GM23338 (cell line): Measurements from ENCODE around the gene NID1. TPM values are rescaled to one million over a fixed set of nuclear protein-coding genes. Genes with fewer than 3 reads are reported as not detected.

ENCODE experiments used
- ATAC-seq: fragments of 200-7000 bp; cut with Tn5 transposase; 3 replicates; pipeline ENCODE4 v1.9.1; 2020
- DNase-seq: peaks from one replicate; pipeline ENCODE4 v3.0.0-alpha.2; 2015; ENCODE audit warnings: low spot score
- H2AFZ ChIP-seq: fragments of 200-600 bp; sonication (generic); 2 replicates; pipeline ENCODE4 v1.8.0; 2016; ENCODE audit warnings: antibody characterized with exemption, mild to moderate bottlenecking, moderate library complexity
- H3F3A ChIP-seq: fragments of 200-600 bp; sonication (generic); replicated peaks from 2 replicates; pipeline ENCODE4 v1.8.0; 2017; ENCODE audit warnings: antibody characterized with exemption, mixed run types, low read depth
- H3K27ac ChIP-seq: fragments of 200-600 bp; sonication (generic); 2 replicates; pipeline ENCODE4 v1.6.1; 2016; ENCODE audit warnings: low read depth
- H3K27me3 ChIP-seq: fragments of 200-600 bp; sonication (generic); 2 replicates; pipeline ENCODE4 v1.8.0; 2016; ENCODE audit warnings: mild to moderate bottlenecking, mixed run types, moderate library complexity; ENCODE audit not compliant: insufficient read depth
- H3K36me3 ChIP-seq: fragments of 200-600 bp; sonication (generic); 2 replicates; pipeline ENCODE4 v1.8.0; 2016; ENCODE audit warnings: mild to moderate bottlenecking; ENCODE audit not compliant: insufficient read depth
- H3K4me1 ChIP-seq: fragments of 200-600 bp; sonication (generic); 2 replicates; pipeline ENCODE4 v1.8.0; 2016; ENCODE audit warnings: mild to moderate bottlenecking, moderate library complexity; ENCODE audit not compliant: insufficient read depth
- H3K4me2 ChIP-seq: fragments of 200-600 bp; sonication (generic); 2 replicates; pipeline ENCODE4 v1.7.1; 2017; ENCODE audit warnings: mixed run types
- H3K4me3 ChIP-seq: fragments of 200-600 bp; sonication (generic); 2 replicates; pipeline ENCODE4 v1.6.1; 2016; ENCODE audit warnings: mixed run types
- H3K79me2 ChIP-seq: fragments of 200-600 bp; sonication (generic); replicated peaks from 2 replicates; pipeline ENCODE4 v1.8.0; 2017; ENCODE audit warnings: mild to moderate bottlenecking; ENCODE audit not compliant: insufficient read depth
- H3K9me2 ChIP-seq: fragments of 200-600 bp; sonication (generic); 2 replicates; pipeline ENCODE4 v1.8.0; 2017; ENCODE audit not compliant: insufficient read depth
- H4K20me1 ChIP-seq: fragments of 200-600 bp; sonication (generic); replicated peaks from 2 replicates; pipeline ENCODE4 v1.8.0; 2017; ENCODE audit warnings: mild to moderate bottlenecking; ENCODE audit not compliant: insufficient read depth
- H3K27ac Mint-ChIP-seq: 2 replicates; pipeline ENCODE4 v1.8.0; 2020; ENCODE audit warnings: inconsistent platforms, mild to moderate bottlenecking, moderate library complexity, mixed read lengths
- H3K27me3 Mint-ChIP-seq: 3 replicates; pipeline ENCODE4 v1.8.0; 2022; ENCODE audit warnings: low read depth, mild to moderate bottlenecking, moderate library complexity, mixed read lengths, inconsistent platforms; ENCODE audit not compliant: insufficient read depth, poor library complexity
- H3K36me3 Mint-ChIP-seq: 3 replicates; pipeline ENCODE4 v1.8.0; 2021; ENCODE audit warnings: low read depth, mild to moderate bottlenecking, inconsistent platforms, moderate library complexity, mixed read lengths
- H3K4me1 Mint-ChIP-seq: 3 replicates; pipeline ENCODE4 v1.8.0; 2020; ENCODE audit warnings: mild to moderate bottlenecking, inconsistent platforms, mixed read lengths
- H3K4me3 Mint-ChIP-seq: 3 replicates; pipeline ENCODE4 v1.8.0; 2021; ENCODE audit warnings: moderate library complexity, mild to moderate bottlenecking, inconsistent platforms, mixed read lengths
- H3K9me3 Mint-ChIP-seq: 3 replicates; pipeline ENCODE4 v1.8.0; 2020; ENCODE audit warnings: moderate library complexity, mild to moderate bottlenecking, inconsistent platforms, mixed read lengths
- CREB1 ChIP-seq: fragments of 250-450 bp; sonication (Bioruptor Pico); IDR thresholded peaks from 2 replicates; pipeline ENCODE4 v1.5.0; 2020; ENCODE audit warnings: low read depth, mild to moderate bottlenecking, moderate library complexity
- EZH2 ChIP-seq: fragments of 200-600 bp; sonication (generic); IDR thresholded peaks from one replicate; pipeline ENCODE4 v1.8.0; 2017; ENCODE audit warnings: antibody characterized with exemption, mild to moderate bottlenecking, low read depth; ENCODE audit not compliant: unreplicated experiment
- EZH2phosphoT487 ChIP-seq: fragments of 200-600 bp; sonication (generic); IDR thresholded peaks from one replicate; pipeline ENCODE4 v1.8.1; 2018; ENCODE audit warnings: antibody characterized with exemption; ENCODE audit not compliant: unreplicated experiment
- JUNB ChIP-seq: IDR thresholded peaks from one replicate; pipeline ENCODE4 v1.6.1; 2016; ENCODE audit warnings: antibody characterized with exemption; ENCODE audit not compliant: unreplicated experiment
- NANOG ChIP-seq: IDR thresholded peaks from 2 replicates; pipeline ENCODE4 v1.6.1; 2016; ENCODE audit warnings: antibody characterized with exemption, borderline replicate concordance
- POLR2AphosphoS5 ChIP-seq: IDR thresholded peaks from 2 replicates; pipeline ENCODE4 v1.6.1; 2016; ENCODE audit warnings: antibody characterized with exemption, low read depth
- STAT1 ChIP-seq: IDR thresholded peaks from one replicate; pipeline ENCODE4 v1.6.1; 2016; ENCODE audit warnings: antibody characterized with exemption; ENCODE audit not compliant: unreplicated experiment
- ZNF114 ChIP-seq: fragments of 250-450 bp; sonication (Bioruptor Pico); IDR thresholded peaks from 2 replicates; pipeline ENCODE4 v1.5.0; 2020; ENCODE audit warnings: mild to moderate bottlenecking, moderate library complexity
- ZNF331 ChIP-seq: fragments of 250-450 bp; sonication (Bioruptor Pico); IDR thresholded peaks from 2 replicates; pipeline ENCODE4 v1.5.0; 2020; ENCODE audit warnings: low read depth, mild to moderate bottlenecking, moderate library complexity
- polyA plus RNA-seq: library from polyadenylated mRNA; unstranded; fragments of >200 nt; fragmentation: Nextera tagmentation; extraction: Ambion mirVana; gene quantifications from 2 replicates; pipeline ENCODE4 v1.2.1, GENCODE V29; 2016
- total RNA-seq: library from RNA; depleted of rRNA; stranded (reverse); fragments of >200 nt; shearing (Covaris generic); gene quantifications from 2 replicates; pipeline ENCODE4 v1.2.3, GENCODE V29; 2014
- TF ChIP-seq, protein P1 (sequence below), 2 experiments: fragments of 200-600 bp in 1 of 2; sonication (generic) in 1 of 2; conservative IDR thresholded peaks; 2 replicates each; pipeline versions ENCODE4 v1.5.1 to v1.6.1; 2016 to 2017; ENCODE audit warnings: antibody characterized with exemption in 2 of 2, low read depth in 2 of 2, mild to moderate bottlenecking in 2 of 2, moderate library complexity in 1 of 2
- TF ChIP-seq, protein P2 (sequence below): IDR thresholded peaks from one replicate; pipeline ENCODE4 v1.6.1; 2018; ENCODE audit warnings: antibody characterized with exemption; ENCODE audit not compliant: unreplicated experiment
- TF ChIP-seq, protein P3 (sequence below): IDR thresholded peaks from 2 replicates; pipeline ENCODE4 v1.6.1; 2016; ENCODE audit warnings: antibody characterized with exemption
- TF ChIP-seq, protein P4 (sequence below): fragments of 250-450 bp; sonication (Bioruptor Pico); IDR thresholded peaks from 2 replicates; pipeline ENCODE4 v1.5.0; 2020; ENCODE audit warnings: mild to moderate bottlenecking, moderate library complexity

NID1 gene
- total and polyA plus RNA-seq, 2 experiments from 2014 or later = 7.1 to 32.5 TPM

DNA sequence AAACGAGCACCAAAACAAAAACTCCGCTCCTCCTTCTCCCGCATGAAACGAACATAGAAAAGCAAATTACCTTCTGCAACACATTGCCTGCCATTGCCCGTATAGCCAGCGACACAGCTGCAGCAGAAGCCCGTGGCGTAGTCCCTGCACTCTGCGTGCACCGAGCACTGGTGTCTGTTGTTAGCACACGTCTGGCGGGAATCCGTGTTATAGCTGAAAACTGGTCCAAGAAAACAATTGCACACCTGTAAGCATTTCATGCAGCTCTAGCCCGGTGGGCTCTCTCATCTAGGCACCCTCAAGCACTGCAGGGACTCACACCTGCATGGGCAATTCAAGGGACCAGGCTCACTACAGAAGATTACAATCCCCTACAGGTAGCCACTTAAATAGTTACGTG lies 26.9 kb downstream of the NID1 start:
- Histone ChIP-seq H3K4me3 (no peak overlapping the region), H2AFZ (no peak overlapping the region), H3K36me3 (no peaks in the 10 kb centered on the region), H3K79me2 (no peaks in the 10 kb centered on the region), H3K27me3 (no peaks in the 10 kb centered on the region), H3K4me2 (no peak overlapping the region), H3K9me2 (no peaks in the 10 kb centered on the region), H4K20me1 (no peaks in the 10 kb centered on the region), H3K4me1 (no peaks in the 10 kb centered on the region), H3K27ac (no peak overlapping the region), H3F3A (no peaks in the 10 kb centered on the region)
- Mint-ChIP-seq H3K4me3 (no peak overlapping the region), H3K4me1 (no peaks in the 10 kb centered on the region), H3K27ac (no peak overlapping the region), H3K9me3 (no peaks in the 10 kb centered on the region), H3K27me3 (peaks cover 2% of the 10 kb centered on the region), H3K36me3 (peaks cover 11% of the 10 kb centered on the region)
- no peak for DNase-seq
- TF ChIP-seq, protein P1, sequence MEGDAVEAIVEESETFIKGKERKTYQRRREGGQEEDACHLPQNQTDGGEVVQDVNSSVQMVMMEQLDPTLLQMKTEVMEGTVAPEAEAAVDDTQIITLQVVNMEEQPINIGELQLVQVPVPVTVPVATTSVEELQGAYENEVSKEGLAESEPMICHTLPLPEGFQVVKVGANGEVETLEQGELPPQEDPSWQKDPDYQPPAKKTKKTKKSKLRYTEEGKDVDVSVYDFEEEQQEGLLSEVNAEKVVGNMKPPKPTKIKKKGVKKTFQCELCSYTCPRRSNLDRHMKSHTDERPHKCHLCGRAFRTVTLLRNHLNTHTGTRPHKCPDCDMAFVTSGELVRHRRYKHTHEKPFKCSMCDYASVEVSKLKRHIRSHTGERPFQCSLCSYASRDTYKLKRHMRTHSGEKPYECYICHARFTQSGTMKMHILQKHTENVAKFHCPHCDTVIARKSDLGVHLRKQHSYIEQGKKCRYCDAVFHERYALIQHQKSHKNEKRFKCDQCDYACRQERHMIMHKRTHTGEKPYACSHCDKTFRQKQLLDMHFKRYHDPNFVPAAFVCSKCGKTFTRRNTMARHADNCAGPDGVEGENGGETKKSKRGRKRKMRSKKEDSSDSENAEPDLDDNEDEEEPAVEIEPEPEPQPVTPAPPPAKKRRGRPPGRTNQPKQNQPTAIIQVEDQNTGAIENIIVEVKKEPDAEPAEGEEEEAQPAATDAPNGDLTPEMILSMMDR (conservative IDR thresholded peaks at IDR 0.05; ENCODE audit: low read depth in 2 of 2) = no peak
- TF ChIP-seq EZH2phosphoT487 = no peak
- no peak for TF ChIP-seq JUNB
- no peak for TF ChIP-seq EZH2
- TF ChIP-seq, protein P2, sequence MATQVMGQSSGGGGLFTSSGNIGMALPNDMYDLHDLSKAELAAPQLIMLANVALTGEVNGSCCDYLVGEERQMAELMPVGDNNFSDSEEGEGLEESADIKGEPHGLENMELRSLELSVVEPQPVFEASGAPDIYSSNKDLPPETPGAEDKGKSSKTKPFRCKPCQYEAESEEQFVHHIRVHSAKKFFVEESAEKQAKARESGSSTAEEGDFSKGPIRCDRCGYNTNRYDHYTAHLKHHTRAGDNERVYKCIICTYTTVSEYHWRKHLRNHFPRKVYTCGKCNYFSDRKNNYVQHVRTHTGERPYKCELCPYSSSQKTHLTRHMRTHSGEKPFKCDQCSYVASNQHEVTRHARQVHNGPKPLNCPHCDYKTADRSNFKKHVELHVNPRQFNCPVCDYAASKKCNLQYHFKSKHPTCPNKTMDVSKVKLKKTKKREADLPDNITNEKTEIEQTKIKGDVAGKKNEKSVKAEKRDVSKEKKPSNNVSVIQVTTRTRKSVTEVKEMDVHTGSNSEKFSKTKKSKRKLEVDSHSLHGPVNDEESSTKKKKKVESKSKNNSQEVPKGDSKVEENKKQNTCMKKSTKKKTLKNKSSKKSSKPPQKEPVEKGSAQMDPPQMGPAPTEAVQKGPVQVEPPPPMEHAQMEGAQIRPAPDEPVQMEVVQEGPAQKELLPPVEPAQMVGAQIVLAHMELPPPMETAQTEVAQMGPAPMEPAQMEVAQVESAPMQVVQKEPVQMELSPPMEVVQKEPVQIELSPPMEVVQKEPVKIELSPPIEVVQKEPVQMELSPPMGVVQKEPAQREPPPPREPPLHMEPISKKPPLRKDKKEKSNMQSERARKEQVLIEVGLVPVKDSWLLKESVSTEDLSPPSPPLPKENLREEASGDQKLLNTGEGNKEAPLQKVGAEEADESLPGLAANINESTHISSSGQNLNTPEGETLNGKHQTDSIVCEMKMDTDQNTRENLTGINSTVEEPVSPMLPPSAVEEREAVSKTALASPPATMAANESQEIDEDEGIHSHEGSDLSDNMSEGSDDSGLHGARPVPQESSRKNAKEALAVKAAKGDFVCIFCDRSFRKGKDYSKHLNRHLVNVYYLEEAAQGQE = no peak
- TF ChIP-seq, protein P3, sequence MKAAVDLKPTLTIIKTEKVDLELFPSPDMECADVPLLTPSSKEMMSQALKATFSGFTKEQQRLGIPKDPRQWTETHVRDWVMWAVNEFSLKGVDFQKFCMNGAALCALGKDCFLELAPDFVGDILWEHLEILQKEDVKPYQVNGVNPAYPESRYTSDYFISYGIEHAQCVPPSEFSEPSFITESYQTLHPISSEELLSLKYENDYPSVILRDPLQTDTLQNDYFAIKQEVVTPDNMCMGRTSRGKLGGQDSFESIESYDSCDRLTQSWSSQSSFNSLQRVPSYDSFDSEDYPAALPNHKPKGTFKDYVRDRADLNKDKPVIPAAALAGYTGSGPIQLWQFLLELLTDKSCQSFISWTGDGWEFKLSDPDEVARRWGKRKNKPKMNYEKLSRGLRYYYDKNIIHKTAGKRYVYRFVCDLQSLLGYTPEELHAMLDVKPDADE = no peak
- no peak for TF ChIP-seq ZNF331 (CRISPR knock-in tag)
- TF ChIP-seq ZNF114 (CRISPR knock-in tag) = no peak
- no peak for TF ChIP-seq STAT1
- no peak for TF ChIP-seq NANOG
- no peak for TF ChIP-seq CREB1 (CRISPR knock-in tag)
- TF ChIP-seq, protein P4, sequence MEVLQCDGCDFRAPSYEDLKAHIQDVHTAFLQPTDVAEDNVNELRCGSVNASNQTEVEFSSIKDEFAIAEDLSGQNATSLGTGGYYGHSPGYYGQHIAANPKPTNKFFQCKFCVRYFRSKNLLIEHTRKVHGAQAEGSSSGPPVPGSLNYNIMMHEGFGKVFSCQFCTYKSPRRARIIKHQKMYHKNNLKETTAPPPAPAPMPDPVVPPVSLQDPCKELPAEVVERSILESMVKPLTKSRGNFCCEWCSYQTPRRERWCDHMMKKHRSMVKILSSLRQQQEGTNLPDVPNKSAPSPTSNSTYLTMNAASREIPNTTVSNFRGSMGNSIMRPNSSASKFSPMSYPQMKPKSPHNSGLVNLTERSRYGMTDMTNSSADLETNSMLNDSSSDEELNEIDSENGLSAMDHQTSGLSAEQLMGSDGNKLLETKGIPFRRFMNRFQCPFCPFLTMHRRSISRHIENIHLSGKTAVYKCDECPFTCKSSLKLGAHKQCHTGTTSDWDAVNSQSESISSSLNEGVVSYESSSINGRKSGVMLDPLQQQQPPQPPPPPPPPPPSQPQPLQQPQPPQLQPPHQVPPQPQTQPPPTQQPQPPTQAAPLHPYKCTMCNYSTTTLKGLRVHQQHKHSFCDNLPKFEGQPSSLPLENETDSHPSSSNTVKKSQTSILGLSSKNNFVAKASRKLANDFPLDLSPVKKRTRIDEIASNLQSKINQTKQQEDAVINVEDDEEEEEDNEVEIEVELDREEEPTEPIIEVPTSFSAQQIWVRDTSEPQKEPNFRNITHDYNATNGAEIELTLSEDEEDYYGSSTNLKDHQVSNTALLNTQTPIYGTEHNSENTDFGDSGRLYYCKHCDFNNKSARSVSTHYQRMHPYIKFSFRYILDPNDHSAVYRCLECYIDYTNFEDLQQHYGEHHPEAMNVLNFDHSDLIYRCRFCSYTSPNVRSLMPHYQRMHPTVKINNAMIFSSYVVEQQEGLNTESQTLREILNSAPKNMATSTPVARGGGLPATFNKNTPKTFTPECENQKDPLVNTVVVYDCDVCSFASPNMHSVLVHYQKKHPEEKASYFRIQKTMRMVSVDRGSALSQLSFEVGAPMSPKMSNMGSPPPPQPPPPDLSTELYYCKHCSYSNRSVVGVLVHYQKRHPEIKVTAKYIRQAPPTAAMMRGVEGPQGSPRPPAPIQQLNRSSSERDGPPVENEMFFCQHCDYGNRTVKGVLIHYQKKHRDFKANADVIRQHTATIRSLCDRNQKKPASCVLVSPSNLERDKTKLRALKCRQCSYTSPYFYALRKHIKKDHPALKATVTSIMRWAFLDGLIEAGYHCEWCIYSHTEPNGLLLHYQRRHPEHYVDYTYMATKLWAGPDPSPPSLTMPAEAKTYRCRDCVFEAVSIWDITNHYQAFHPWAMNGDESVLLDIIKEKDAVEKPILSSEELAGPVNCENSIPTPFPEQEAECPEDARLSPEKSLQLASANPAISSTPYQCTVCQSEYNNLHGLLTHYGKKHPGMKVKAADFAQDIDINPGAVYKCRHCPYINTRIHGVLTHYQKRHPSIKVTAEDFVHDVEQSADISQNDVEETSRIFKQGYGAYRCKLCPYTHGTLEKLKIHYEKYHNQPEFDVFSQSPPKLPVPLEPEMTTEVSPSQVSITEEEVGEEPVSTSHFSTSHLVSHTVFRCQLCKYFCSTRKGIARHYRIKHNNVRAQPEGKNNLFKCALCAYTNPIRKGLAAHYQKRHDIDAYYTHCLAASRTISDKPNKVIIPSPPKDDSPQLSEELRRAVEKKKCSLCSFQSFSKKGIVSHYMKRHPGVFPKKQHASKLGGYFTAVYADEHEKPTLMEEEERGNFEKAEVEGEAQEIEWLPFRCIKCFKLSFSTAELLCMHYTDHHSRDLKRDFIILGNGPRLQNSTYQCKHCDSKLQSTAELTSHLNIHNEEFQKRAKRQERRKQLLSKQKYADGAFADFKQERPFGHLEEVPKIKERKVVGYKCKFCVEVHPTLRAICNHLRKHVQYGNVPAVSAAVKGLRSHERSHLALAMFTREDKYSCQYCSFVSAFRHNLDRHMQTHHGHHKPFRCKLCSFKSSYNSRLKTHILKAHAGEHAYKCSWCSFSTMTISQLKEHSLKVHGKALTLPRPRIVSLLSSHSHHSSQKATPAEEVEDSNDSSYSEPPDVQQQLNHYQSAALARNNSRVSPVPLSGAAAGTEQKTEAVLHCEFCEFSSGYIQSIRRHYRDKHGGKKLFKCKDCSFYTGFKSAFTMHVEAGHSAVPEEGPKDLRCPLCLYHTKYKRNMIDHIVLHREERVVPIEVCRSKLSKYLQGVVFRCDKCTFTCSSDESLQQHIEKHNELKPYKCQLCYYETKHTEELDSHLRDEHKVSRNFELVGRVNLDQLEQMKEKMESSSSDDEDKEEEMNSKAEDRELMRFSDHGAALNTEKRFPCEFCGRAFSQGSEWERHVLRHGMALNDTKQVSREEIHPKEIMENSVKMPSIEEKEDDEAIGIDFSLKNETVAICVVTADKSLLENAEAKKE (CRISPR knock-in tag) = no peak
- no peak for TF ChIP-seq POLR2AphosphoS5
- no peak for ATAC-seq
